Nephron (organoid): ENCODE results near the gene RP9.

Source experiments
- H3K27ac Mint-ChIP-seq, 3 experiments: 2 replicates each; pipeline ENCODE4 v1.8.0; 2020; ENCODE audit warnings: mixed read lengths in 3 of 3, mild to moderate bottlenecking in 2 of 3, moderate library complexity in 1 of 3
- H3K27me3 Mint-ChIP-seq: 2 replicates; pipeline ENCODE4 v1.8.0; 2021; ENCODE audit warnings: low read depth, mild to moderate bottlenecking, moderate library complexity, mixed read lengths
- H3K36me3 Mint-ChIP-seq: 2 replicates; pipeline ENCODE4 v1.8.0; 2020; ENCODE audit warnings: low read depth, mixed read lengths
- H3K4me1 Mint-ChIP-seq: 2 replicates; pipeline ENCODE4 v1.8.0; 2020; ENCODE audit warnings: mixed read lengths
- H3K4me3 Mint-ChIP-seq, 3 experiments: 2 replicates each; pipeline ENCODE4 v1.8.0; 2020; ENCODE audit warnings: mild to moderate bottlenecking in 3 of 3, mixed read lengths in 3 of 3, moderate library complexity in 2 of 3
- H3K9me3 Mint-ChIP-seq: 2 replicates; pipeline ENCODE4 v1.8.0; 2020; ENCODE audit warnings: mixed read lengths
- CTCF ChIP-seq, 3 experiments: fragments of 200-600 bp; sonication (generic); IDR thresholded peaks; one replicate each; pipeline ENCODE4 v1.5.0; 2021; ENCODE audit warnings: antibody characterized with exemption in 3 of 3; ENCODE audit not compliant: unreplicated experiment in 3 of 3

The RP9 gene

GRCh38 chr7:33066771-33067170 is 42.4 kb downstream of the RP9 start:
- peaks cover 30% of the 10 kb centered on the region for H3K36me3 Mint-ChIP-seq
- peaks cover 11% of the 10 kb centered on the region for H3K4me1 Mint-ChIP-seq
- TF ChIP-seq CTCF (IDR thresholded peaks at IDR 0.05; ENCODE audit: unreplicated experiment in 3 of 3), result no peak
- H3K27ac Mint-ChIP-seq, result no peak overlapping the region
- peaks cover 1% of the 10 kb centered on the region for H3K27me3 Mint-ChIP-seq
- H3K4me3 Mint-ChIP-seq, result peak overlapping the region in 1 of 3 experiments; percentile 32
- H3K9me3 Mint-ChIP-seq, result peaks cover 61% of the 10 kb centered on the region

- H3K4me1 Mint-ChIP-seq, result peaks cover 13% of the 10 kb centered on the region
- H3K27me3 Mint-ChIP-seq, result no peaks in the 10 kb centered on the region
- H3K36me3 Mint-ChIP-seq, result peaks cover 30% of the 10 kb centered on the region
- peak overlapping the region; percentile 14 to 32 (median 29) for H3K4me3 Mint-ChIP-seq
- no peak for TF ChIP-seq CTCF (IDR thresholded peaks at IDR 0.05; ENCODE audit: unreplicated experiment in 3 of 3)
- H3K9me3 Mint-ChIP-seq, result peaks cover 55% of the 10 kb centered on the region
- peak overlapping the region in 1 of 3 experiments; percentile 27 for H3K27ac Mint-ChIP-seq
Observed at GRCh38 chr7:33065981-33066380, 43.2 kb downstream of the RP9 start.

- H3K4me3 Mint-ChIP-seq, result peak overlapping the region; percentile 92 to 97 (median 95)
- H3K27ac Mint-ChIP-seq, result peak overlapping the region; percentile 98 to 99 (median 99)
- no peaks in the 10 kb centered on the region for H3K27me3 Mint-ChIP-seq
- peaks cover 22% of the 10 kb centered on the region for H3K4me1 Mint-ChIP-seq
- H3K9me3 Mint-ChIP-seq, result peaks cover 35% of the 10 kb centered on the region
- peaks cover 46% of the 10 kb centered on the region for H3K36me3 Mint-ChIP-seq
- TF ChIP-seq CTCF (IDR thresholded peaks at IDR 0.05; ENCODE audit: unreplicated experiment in 3 of 3), result no peak
Observed at GRCh38 chr7:33062782-33063443, 46.3 kb downstream of the RP9 start.

GRCh38 chr7:33062023-33062781 is 47.0 kb downstream of the RP9 start, which contains the start of gene NT5C3A:
Gene NT5C3A (minus strand): TSS chr7:33062776. CDS start chr7:33062705, 71 bp downstream.
- Mint-ChIP-seq H3K27me3 (no peaks in the 10 kb centered on the region), H3K36me3 (peaks cover 51% of the 10 kb centered on the region), H3K4me1 (peaks cover 24% of the 10 kb centered on the region), H3K4me3 (peak within 1 kb of the TSS; percentile 92 to 97 (median 95)), H3K9me3 (peaks cover 34% of the 10 kb centered on the region), H3K27ac (peak within 1 kb of the TSS; percentile 99)
- no peak for TF ChIP-seq CTCF (IDR thresholded peaks at IDR 0.05; ENCODE audit: unreplicated experiment in 3 of 3)

GRCh38 chr7:33061282-33061937 is 47.8 kb downstream of the RP9 start:
- peak overlapping the region; percentile 92 to 97 (median 95) for H3K4me3 Mint-ChIP-seq
- peaks cover 27% of the 10 kb centered on the region for H3K9me3 Mint-ChIP-seq
- H3K4me1 Mint-ChIP-seq, result peaks cover 24% of the 10 kb centered on the region
- peak overlapping the region; percentile 99 for H3K27ac Mint-ChIP-seq
- TF ChIP-seq CTCF (IDR thresholded peaks at IDR 0.05; ENCODE audit: unreplicated experiment in 3 of 3), result no peak
- no peaks in the 10 kb centered on the region for H3K27me3 Mint-ChIP-seq
- peaks cover 52% of the 10 kb centered on the region for H3K36me3 Mint-ChIP-seq
